ENCODE measurements around the gene ZNF397.

DNA sequence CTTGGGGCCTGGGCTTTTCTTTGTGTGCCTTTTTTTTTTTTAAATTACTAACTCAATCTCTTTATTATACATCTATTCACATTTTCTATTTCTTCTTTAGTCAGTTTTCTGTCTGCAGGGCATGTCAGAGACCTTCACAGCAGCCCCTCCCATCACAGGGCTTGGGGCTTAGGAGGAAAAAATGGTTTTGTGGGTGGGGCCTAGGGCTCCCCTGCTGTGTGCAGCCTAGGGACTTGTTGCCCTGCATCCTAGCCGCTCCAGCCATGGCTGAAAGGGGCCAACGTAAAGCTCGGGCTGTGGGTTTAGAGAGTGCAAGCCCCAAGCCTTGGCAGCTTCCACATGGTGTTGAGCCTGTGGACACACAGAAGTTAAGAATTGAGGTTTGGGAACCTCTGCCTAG, 35.4 kb downstream of the ZNF397 start:
- TF ChIP-seq, protein P1, sequence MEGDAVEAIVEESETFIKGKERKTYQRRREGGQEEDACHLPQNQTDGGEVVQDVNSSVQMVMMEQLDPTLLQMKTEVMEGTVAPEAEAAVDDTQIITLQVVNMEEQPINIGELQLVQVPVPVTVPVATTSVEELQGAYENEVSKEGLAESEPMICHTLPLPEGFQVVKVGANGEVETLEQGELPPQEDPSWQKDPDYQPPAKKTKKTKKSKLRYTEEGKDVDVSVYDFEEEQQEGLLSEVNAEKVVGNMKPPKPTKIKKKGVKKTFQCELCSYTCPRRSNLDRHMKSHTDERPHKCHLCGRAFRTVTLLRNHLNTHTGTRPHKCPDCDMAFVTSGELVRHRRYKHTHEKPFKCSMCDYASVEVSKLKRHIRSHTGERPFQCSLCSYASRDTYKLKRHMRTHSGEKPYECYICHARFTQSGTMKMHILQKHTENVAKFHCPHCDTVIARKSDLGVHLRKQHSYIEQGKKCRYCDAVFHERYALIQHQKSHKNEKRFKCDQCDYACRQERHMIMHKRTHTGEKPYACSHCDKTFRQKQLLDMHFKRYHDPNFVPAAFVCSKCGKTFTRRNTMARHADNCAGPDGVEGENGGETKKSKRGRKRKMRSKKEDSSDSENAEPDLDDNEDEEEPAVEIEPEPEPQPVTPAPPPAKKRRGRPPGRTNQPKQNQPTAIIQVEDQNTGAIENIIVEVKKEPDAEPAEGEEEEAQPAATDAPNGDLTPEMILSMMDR (IDR thresholded peaks at IDR 0.05; ENCODE audit: low read depth, low read length) = no peak
- no peak for TF ChIP-seq EZH2phosphoT487 (IDR thresholded peaks at IDR 0.05; ENCODE audit: low read depth)
